Ammon's horn (tissue), 1 donor: ENCODE data around the gene GNB3.
A peak's percentile ranks its signal among the peaks of the same experiment; 100 is the strongest.

Experiments
- DNase-seq: peaks from one replicate; pipeline ENCODE4 v3.0.0-alpha.2; 2016; ENCODE audit warnings: low spot score

Gene GNB3

DNA sequence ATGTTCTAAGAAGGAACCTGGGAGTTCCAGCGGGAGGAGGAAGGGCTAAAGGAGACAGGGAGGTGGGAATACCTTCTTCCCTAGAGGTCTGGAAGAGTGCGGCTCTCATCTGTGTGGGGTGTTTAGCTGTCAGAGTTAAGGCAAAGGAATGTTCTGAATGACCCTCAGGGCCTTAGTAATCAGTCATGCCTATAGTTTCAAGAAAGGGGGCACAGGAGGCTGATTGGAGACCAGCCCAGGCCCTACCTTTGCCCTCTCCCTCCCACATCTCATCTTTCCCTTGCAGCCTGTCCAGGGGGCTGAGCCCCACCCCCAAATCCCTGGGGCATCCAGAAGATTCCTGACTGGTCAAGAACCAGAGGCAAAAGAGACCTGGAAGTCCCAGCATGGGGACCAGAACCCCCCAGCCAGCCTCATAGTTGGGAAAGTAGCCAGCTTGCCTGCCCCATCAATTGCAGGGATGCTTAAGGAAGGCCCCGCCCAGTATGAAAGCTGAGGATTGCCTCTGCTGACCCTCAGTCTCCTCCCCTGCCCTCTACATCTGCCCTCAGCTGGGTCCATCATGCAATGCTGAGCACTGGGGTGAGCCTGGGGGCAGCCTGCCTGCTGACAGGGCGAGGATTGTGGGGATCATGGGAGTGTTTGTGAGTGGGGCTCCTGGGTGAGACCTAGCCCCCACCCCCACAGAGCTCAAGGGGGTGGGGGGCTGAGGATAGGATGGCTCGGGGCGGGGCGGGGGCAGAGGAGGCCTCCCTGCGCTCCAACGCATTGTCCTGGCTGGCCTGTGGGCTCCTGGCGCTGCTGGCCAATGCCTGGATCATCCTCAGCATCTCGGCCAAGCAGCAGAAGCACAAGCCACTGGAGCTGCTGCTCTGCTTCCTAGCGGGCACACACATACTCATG lies 17.3 kb upstream of the GNB3 start:
- peak; percentile 1 for DNase-seq

DNA sequence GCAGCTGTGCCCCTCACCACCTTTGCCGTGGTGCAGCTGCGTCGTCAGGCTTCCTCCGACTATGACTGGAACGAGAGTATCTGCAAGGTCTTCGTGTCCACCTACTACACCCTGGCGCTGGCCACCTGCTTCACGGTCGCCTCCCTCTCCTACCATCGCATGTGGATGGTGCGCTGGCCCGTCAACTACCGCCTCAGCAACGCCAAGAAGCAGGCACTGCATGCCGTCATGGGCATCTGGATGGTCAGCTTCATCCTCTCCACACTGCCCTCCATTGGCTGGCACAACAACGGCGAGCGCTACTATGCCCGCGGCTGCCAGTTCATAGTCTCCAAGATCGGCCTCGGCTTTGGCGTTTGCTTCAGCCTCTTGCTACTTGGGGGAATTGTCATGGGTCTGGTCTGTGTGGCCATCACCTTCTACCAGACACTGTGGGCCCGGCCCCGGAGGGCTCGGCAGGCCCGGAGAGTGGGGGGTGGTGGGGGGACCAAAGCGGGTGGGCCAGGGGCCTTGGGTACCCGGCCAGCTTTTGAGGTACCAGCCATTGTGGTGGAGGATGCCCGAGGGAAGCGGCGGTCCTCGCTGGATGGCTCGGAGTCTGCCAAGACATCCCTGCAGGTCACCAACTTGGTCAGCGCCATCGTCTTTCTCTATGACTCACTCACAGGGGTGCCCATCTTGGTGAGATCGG lies 16.5 kb upstream of the GNB3 start:
- DNase-seq = peak; percentile 25

DNA sequence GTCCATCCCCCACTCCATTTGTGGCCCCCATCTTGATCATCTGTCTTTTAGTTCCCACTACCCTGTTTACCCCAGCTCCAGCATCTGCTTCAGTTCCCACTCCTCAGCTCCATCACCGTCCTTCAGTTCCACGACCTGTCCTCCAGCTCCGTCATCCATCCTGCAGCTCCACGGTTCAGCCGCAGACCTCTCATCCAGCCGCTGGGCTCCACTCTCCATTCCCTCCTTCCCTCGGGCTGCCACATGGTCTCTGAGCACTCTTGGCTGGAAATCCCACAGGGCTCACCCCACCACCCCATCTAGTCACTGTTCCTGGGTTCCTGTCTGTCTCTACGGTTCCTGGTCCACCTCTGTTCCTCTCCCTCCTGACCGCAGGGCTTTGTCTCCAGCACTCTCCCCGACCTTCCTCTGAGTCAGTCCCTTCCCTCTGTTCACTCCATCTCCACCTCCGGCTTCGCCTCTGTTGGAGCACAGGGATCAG lies 15.8 kb upstream of the GNB3 start:
- no peak for DNase-seq

DNA sequence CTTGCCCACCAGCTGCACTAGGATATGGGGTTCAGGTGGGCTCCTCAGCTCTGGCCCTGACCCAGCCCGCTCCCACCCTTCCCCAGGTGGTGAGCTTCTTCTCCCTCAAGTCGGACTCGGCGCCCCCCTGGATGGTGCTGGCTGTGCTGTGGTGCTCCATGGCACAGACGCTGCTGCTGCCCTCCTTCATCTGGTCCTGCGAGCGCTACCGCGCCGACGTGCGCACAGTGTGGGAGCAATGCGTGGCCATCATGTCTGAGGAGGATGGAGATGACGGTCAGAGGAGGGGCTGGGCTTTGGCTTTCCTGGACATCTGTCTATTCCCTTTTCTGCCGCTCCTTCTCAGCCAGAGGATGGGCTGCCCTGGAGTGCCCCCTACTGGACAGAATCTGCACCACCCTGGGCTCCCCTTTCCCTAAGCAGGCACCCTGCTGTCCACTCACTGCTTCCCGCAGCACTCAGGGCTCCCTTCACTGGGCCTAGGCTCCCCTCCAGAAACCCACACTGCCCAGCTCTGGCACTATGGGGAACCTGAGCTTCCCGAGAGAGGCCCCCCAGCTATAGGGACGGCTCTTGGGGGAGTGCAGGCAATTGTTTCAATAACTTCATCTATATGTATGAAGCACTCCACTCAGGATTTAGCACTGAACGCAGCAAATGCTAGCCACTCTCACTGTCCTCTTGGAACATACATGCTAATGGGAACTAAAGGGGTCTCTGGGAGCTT lies 15.2 kb upstream of the GNB3 start:
- DNase-seq = peak; percentile 90

DNA sequence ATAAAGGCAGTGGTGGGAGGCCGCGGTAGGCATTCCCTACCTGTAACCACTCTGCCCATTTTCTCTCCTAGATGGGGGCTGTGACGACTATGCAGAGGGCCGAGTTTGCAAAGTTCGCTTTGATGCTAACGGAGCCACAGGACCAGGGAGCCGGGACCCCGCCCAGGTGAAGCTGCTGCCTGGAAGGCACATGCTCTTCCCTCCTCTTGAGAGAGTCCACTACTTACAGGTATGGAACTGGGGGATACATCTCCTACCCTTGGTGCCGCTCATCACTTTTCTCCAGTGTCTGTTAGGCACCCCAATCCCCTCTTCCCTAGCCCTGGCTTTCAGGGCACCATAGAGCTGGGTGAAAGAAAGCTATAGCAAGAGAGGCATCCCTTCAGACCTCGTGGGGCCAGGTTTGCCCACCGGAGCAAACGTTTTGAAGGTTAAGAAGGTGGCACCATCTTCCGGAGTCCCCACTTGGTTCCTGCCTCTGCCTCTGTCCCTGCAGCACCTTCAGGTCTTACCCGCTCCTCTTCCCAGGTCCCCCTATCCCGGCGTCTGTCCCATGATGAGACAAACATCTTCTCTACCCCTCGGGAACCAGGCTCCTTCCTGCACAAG lies 14.5 kb upstream of the GNB3 start:
- no peak for DNase-seq

DNA sequence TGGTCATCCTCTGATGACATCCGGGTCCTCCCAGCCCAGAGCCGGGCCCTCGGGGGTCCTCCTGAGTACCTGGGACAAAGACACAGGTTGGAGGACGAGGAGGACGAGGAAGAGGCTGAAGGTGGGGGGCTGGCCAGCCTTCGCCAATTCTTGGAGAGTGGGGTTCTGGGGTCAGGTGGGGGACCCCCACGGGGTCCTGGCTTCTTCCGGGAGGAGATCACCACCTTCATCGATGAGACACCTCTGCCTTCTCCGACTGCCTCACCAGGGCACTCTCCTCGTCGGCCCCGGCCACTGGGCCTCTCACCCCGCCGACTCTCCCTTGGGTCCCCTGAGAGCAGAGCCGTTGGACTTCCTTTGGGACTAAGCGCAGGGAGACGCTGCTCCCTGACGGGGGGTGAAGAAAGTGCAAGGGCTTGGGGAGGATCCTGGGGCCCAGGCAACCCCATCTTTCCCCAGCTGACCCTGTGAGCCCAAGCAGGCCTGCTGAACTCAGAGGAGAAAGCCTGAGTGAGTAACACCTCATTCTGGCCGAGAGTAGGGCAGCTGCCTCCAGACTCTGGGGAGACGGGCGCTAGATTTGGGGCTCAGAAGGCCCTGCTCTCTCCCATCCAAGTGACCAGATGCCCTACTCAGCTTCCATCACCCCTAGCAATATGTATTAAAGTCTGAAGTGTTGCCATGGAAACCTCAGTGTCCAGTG lies 13.8 kb upstream of the GNB3 start:
- DNase-seq = no peak

DNA sequence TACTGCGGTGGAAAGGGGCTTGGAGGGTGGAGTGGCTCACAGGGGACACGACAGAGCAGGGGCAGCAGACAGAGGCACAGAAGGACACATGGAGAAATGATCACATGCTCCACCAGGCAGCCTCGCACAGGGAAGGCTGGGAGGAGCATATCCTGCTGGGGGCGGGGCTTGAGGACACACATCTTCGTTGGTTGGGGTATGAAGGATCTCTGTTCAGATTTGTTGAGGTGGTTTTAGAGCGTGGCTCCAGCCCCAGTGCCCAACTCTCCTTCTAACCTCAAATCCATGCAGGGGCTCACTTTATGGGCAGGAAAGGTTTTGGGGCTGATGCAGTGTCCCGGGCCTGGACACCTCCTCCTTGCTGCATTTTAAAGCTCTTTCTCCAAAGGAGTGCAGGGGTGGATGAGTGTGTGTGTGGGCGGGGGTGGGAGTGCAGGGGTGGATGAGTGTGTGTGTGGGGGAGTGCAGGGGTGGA lies 13.3 kb upstream of the GNB3 start:
- DNase-seq = peak; percentile 90

DNA sequence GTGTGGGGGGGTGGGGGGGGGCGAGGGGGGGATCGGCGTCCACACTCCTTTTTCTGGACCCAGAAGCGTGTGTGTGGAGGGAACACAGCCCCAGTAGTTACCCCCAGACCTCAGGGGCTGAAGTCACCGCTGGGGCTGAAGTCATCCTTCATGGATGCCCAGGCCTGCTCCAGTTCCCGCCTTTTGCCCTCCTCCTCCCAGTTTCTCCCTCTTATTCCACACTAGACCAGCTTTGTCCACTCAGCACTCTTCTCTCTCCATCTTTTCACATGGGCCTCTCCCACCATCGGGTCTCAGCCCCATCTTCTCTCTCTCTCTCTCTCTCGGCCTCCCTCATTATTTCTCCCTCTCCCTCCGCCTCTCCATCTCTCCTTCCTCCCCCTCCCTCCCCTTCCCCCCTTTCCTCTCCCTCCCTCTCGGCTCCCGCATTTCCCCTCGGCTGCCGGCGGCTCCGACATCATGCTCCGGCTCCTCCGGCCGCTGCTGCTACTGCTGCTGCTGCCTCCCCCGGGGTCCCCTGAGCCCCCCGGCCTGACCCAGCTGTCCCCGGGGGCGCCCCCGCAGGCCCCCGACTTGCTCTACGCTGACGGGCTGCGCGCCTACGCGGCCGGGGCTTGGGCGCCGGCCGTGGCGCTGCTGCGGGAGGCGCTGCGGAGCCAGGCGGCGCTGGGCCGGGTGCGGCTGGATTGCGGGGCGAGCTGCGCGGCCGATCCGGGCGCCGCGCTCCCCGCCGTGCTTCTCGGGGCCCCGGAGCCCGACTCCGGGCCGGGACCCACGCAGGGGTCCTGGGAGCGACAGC lies 12.5 kb upstream of the GNB3 start, which contains the start of gene P3H3:
P3H3 (plus strand) TSS at position 426 of the 799 bp plus-strand sequence; CDS start at position 460, 34 bp downstream.
- peak; percentile 51 for DNase-seq

DNA sequence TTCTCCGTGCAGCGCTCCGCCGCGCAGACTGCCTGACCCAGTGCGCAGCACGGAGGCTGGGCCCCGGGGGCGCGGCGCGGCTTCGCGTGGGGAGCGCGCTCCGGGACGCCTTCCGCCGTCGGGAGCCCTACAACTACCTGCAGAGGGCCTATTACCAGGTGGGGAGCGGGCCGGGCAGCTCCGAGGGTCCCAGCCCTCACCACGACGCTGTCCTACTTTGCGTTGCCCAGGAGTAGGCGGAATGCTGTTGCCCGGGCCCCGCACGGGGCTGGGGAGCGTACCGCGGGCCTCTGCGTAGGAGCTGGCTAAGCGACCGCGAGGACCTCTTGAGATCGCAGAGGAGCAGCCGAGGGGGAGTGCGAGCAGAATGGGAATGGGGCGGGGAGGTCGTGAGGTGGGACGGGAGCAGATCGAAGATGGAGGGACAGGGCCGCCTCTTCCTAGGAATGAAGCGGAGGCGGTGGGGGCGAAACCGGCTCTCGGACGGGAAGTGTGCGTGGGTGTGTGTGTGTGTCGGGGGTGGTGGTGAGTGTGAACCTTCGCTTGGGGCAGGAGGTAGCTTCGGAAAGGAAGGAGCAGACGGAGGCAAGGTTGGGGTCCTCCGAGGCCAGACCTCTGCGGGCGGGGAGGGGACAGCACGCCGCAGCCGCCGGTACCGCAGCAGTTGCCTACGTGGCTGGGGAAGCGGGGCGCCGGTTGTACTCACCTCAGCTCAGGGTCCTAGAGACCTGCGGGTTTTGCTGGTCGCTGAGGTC lies 11.8 kb upstream of the GNB3 start:
- DNase-seq = peak; percentile 44

DNA sequence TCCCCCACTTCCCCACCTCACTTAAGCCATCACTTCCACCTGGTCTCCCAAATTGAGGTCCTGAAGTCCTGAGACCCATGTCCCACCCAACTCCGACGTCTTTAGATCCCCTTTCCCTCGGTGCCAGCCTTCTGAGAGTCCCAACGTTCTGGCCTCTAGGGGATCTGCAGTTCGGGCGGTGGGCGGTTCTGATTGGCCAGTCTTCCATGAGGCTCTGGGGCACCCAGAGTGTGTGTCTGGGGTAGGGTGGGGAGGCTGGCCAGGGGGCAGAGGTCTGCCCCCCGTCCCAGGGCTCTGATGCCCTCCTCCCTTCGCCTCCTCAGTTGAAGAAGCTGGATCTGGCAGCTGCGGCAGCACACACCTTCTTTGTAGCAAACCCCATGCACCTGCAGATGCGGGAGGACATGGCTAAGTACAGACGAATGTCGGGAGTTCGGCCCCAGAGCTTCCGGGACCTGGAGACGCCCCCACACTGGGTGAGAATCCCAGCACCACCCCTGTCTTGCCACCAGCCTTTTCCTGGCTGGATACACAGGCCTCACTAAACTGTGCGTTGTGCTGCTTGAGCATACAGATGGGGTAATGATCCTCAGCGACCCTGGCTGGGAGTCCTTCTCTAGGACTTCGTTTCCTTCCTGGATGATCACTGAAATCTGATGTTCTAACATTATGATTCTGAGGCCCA lies 11.0 kb upstream of the GNB3 start:
- no peak for DNase-seq

DNA sequence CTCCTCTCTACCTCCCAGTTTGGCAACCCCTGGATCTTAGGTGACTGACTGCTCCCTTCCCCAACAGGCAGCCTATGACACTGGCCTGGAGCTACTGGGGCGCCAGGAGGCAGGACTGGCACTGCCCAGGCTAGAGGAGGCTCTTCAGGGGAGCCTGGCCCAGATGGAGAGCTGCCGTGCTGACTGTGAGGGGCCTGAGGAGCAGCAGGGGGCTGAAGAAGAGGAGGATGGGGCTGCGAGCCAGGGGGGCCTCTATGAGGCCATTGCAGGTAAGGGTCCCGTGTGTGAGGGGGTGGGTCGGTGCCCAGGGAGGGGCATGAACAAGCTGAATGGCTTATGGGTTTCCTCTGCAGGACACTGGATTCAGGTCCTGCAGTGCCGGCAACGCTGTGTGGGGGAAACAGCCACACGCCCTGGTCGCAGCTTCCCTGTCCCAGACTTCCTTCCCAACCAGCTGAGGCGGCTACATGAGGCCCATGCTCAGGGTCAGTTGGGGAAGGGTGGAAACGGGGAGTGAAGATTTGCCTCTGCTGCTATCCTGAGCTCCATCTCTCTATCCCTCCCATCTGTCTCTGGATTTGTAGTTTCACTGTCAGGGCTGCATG lies 10.3 kb upstream of the GNB3 start:
- DNase-seq = no peak

DNA sequence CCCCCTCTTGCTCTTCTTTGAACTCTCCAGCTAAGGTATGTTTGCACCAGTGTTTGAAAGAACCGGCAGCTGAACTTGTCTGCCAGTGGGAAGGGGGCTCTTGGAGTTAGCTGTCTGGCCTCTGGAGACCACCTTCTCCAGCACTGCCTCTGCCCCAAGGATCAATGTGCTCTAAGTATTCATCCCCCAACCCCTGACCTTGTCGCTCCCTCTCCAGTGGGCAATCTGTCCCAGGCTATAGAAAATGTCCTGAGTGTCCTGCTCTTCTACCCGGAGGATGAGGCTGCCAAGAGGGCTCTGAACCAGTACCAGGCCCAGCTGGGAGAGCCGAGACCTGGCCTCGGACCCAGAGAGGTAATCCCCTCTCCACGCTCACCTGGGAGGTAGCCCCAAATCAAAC lies 9.7 kb upstream of the GNB3 start:
- DNase-seq = no peak

DNA sequence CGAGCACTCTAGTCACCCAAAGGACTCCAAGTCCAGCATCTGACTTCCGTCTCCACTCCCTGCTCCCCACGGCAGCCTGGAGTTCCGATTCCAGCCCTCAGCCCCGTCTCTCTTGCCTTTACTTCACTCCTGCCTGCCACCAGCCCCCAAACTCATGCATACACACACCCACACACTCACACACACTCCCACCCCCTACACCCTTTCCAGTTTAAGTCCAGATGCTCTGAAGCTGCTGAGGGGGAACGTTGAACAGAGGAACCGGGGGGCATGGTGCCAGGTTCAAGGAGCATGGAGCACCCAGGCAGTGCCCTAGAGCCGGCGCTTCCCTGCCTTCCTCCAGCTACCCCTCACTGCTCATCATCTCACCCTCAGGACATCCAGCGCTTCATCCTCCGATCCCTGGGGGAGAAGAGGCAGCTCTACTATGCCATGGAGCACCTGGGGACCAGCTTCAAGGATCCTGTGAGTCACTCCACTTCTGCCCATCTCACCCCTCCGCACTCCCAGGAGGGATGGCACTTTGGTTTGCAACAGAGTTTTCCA lies 9.2 kb upstream of the GNB3 start:
- DNase-seq = no peak

DNA sequence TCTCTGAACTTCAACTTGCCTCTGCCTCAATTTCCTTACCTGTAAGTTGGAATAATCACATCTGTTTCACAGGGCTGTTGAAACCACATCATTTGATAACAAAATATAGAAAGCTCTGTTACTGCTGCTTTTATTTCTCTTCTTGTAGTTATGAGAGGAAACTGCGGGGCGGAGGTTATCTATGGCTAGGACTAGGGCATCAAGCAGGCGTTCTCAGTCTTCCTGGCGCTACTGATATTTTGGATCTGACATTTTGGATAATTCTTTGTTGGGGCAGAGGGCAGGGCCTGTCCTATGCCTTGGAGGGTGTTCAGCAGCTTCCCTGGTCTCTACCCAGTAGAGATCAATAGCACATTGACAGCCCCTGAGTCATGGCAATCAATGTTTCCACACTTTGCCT lies 8.6 kb upstream of the GNB3 start:
- no peak for DNase-seq

DNA sequence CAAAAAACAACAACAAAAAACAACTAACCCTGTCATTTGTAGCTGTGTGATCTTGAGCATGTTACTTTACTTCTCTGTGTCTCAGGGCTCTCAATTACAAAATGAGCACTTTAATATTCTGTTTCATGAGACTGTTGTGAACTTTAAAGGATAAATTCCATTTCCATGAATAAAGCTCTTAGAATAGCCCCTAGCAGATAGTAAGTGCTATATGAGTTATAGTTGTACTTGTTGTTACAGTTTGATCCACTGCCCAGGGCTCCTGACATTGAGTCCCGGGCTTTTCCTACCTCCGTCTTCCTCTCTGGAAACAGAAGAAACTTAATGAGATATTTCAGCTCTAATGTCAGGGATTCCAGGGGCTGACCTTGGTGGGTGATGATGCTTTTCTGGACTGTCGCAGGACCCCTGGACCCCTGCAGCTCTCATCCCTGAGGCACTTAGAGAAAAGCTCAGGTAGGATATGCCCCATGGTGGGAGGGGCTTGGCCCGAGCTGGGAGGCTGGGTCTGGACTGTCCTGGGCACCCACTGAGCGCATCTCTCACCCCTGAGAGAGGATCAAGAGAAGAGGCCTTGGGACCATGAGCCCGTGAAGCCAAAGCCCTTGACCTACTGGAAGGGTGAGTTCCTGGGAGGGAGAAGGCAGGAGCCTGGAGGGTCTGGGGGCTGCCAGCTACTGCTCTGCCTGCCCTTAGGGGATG lies 7.4 kb upstream of the GNB3 start:
- DNase-seq = no peak

DNA sequence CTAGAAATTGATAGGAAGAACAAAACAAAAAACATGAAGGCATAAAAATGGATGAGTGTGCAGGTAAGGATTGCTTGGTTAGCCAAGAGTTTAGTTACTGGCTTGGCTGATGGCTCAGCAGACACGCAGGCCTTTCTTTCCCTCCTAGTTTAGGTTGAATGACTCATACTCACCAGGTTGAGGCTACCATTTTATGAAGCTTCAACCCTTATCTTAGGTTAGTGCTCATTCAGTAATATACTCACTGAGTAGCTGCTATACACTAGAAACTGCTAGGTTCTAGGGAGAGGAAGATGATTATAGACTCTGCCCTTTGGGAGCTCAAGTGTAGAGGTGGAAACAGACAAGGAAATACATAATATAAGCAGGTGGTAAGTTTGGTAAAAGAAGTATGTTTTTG lies 6.5 kb upstream of the GNB3 start:
- no peak for DNase-seq

DNA sequence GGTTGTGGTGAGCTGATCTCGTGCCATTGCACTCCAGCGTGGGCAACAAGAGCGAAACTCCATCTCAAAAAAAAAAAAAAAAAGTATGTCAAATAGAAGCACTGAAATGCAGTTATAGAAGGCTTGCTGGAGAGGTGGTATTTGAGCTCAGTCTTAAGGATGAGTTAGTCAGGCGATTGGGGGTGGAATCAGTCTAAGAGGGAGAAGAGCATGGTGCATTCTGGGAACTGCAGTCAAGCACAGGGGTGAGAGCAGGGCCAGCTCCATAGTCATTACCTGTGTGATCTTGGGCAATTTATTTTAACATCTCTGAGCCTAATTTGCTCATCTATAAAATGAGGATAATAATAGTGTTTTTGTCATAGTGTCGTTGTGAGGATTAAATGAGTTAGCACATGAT lies 5.9 kb upstream of the GNB3 start:
- no peak for DNase-seq

DNA sequence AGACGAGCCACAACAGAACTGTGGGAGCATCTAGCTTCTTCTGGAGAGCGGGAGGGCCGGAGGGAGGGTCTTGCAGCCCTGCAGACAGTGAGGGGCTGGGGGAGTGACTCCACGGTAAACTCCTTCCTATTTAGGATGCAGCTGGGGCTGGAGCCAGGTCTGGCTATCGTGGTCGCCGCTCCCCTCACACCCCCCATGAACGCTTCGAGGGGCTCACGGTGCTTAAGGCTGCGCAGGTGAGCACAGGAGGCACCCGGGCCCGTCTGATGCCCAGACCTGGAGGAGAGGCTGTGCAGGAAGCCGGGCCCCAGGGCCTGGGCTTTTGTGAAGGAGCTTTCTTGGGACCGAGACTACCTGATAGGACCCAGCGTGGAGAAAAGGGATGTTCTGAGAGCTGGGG lies 3.9 kb upstream of the GNB3 start:
- DNase-seq = no peak
